Esophagus squamous epithelium (tissue), 5 donors: Measurements from ENCODE around the gene PSMD6. TPM values are rescaled to one million over a fixed set of nuclear protein-coding genes. Genes with fewer than 3 reads are reported as not detected.

ENCODE experiments used
- DNase-seq: peaks from one replicate; lab custom pipeline; 2025; lab: John Stamatoyannopoulos, UW
- H3K27ac ChIP-seq, 4 donors: fragments of 200-600 bp; sonication (generic); one replicate each; pipeline ENCODE4 v1.5.1; 2016 to 2019; ENCODE audit warnings: mild to moderate bottlenecking in 1 of 4
- H3K27me3 ChIP-seq, 4 donors: fragments of 200-600 bp; sonication (generic); 1 replicate in 3 of 4; 2 replicates in 1 of 4; pipeline versions ENCODE4 v1.5.1 to v1.6.0; 2017 to 2021; ENCODE audit warnings: antibody characterized with exemption in 1 of 4
- H3K36me3 ChIP-seq, 3 donors: fragments of 200-600 bp; sonication (generic); one replicate each; pipeline ENCODE4 v1.5.1; 2016 to 2019
- H3K4me1 ChIP-seq, 3 donors: fragments of 200-600 bp; sonication (generic); one replicate each; pipeline ENCODE4 v1.5.1; 2017 to 2019
- H3K4me3 ChIP-seq, 4 donors: fragments of 200-600 bp; sonication (generic); 1 replicate in 3 of 4; 2 replicates in 1 of 4; pipeline ENCODE4 v1.5.1; 2016 to 2019; ENCODE audit warnings: mild to moderate bottlenecking in 2 of 4, moderate library complexity in 1 of 4
- H3K9me3 ChIP-seq, 3 donors: fragments of 200-600 bp; sonication (generic); one replicate each; pipeline ENCODE4 v1.5.1; 2016 to 2019
- POLR2A ChIP-seq, 4 donors: fragments of 450-650 bp; IDR thresholded peaks; one replicate each; pipeline ENCODE4 v1.6.1; 2017; ENCODE audit warnings: antibody characterized with exemption in 4 of 4, mild to moderate bottlenecking in 4 of 4, moderate library complexity in 3 of 4
- WGBS, 2 donors: methylation state at CpG; one replicate each; pipeline ENCODE4 v1.1.5; 2018; 5-methylcytosine and 5-hydroxymethylcytosine counted together
- intact Hi-C: fragments of 100-400 bp; cut with DNase I; formaldehyde crosslinking; loops from one replicate; pipeline ENCODE4 v1.15.0; 2022
- total RNA-seq, 4 donors: library from RNA; depleted of rRNA; stranded (reverse); fragments of >200 nt; gene quantifications; one replicate each; pipeline ENCODE4 v1.1.0, GENCODE V29; 2016
- TF ChIP-seq, protein P1 (sequence below), 6 experiments: fragments of 450-650 bp in 4 of 6; fragments of 200-600 bp in 2 of 6; sonication (generic) in 2 of 6; IDR thresholded peaks; one replicate each; pipeline ENCODE4 v1.5.1; 2016 to 2019; ENCODE audit warnings: antibody characterized with exemption in 6 of 6, mild to moderate bottlenecking in 4 of 6, moderate library complexity in 4 of 6
- donor health status: DM: yes; HTN: yes; CAD: no.

The PSMD6 gene
- total RNA-seq, 4 donors from 2014 or later: 53.1 to 102 (median 81.6) TPM

DNA sequence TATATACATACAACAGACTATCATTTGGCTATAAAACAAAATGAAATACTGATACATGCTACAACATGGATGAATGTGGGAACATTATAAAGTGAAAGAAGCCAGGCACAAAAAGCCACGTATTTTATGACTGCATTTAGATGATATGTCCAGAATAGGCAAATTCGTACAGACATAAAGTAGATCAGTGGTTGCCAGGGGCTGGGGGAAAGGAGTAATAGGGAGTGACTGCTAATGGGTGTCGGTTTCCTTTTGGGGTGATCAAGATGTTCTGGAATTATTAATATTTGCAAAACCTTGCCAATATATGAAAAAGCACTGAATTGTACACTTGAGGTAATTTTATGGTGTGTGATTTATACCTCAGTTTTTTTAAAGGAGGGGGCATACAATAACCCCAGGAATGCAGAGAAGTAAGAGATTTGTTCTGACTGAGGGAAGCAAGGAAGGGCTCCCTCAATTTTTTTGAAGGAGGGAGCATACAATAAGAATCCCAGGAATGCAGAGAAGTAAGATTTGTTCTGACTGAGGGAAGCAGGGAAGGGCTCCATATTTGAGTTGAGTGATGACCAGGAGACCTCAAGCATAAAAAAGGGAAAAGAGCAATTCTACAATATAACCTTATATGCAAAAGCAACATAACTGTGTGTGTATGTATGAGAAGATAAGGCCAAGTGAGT lies 6.2 kb downstream of the PSMD6 start:
- intact Hi-C loops: no loop called here
- no peak overlapping the region for H3K4me3 ChIP-seq
- H3K4me1 ChIP-seq: peaks cover 3 to 18% (median 10%) of the 10 kb centered on the region in 3 donors
- no peak for DNase-seq
- H3K36me3 ChIP-seq: peaks cover 14 to 97% (median 15%) of the 10 kb centered on the region in 3 donors
- H3K27me3 ChIP-seq: no peaks in the 10 kb centered on the region
- no peaks in the 10 kb centered on the region for H3K9me3 ChIP-seq
- 75 to 87% methylated on average over 3 of the region's 3 CpGs for WGBS, 2 donors
- H3K27ac ChIP-seq: no peak overlapping the region
- TF ChIP-seq, protein P1, sequence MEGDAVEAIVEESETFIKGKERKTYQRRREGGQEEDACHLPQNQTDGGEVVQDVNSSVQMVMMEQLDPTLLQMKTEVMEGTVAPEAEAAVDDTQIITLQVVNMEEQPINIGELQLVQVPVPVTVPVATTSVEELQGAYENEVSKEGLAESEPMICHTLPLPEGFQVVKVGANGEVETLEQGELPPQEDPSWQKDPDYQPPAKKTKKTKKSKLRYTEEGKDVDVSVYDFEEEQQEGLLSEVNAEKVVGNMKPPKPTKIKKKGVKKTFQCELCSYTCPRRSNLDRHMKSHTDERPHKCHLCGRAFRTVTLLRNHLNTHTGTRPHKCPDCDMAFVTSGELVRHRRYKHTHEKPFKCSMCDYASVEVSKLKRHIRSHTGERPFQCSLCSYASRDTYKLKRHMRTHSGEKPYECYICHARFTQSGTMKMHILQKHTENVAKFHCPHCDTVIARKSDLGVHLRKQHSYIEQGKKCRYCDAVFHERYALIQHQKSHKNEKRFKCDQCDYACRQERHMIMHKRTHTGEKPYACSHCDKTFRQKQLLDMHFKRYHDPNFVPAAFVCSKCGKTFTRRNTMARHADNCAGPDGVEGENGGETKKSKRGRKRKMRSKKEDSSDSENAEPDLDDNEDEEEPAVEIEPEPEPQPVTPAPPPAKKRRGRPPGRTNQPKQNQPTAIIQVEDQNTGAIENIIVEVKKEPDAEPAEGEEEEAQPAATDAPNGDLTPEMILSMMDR (IDR thresholded peaks at IDR 0.05): no peak
- no peak for TF ChIP-seq POLR2A (IDR thresholded peaks at IDR 0.05)

DNA sequence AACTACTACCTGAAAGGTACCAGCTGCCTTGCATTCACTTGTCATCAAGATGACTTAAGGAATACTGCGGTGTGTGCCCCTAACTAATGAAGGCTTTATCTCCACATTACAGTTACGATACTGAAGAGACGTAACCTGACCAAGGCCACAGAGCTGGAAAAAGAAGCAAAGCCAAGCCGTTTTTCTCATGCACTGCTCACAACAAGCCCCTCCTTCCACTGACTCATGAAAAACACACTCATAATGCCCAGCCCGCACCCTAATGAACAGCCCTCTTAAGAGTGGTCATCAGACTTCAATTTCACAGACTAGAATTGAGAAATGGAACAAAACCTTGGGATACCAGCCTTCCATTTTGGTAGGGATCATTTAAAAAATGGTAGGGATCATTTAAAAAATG lies 11.6 kb downstream of the PSMD6 start:
- H3K27ac ChIP-seq: peak overlapping the region in 1 of 4 donors; percentile 1
- H3K4me1 ChIP-seq: peaks cover 0 to 14% (median 5%) of the 10 kb centered on the region in 3 donors
- intact Hi-C loops: no loop called here
- 69 to 78% methylated on average over 5 of the region's 5 CpGs for WGBS, 2 donors
- H3K36me3 ChIP-seq: peaks cover 12 to 100% (median 30%) of the 10 kb centered on the region in 3 donors
- DNase-seq: no peak
- H3K4me3 ChIP-seq: no peak overlapping the region
- TF ChIP-seq POLR2A (IDR thresholded peaks at IDR 0.05): no peak
- TF ChIP-seq, protein P1 (IDR thresholded peaks at IDR 0.05): no peak
- H3K27me3 ChIP-seq: no peaks in the 10 kb centered on the region
- H3K9me3 ChIP-seq: no peaks in the 10 kb centered on the region

DNA sequence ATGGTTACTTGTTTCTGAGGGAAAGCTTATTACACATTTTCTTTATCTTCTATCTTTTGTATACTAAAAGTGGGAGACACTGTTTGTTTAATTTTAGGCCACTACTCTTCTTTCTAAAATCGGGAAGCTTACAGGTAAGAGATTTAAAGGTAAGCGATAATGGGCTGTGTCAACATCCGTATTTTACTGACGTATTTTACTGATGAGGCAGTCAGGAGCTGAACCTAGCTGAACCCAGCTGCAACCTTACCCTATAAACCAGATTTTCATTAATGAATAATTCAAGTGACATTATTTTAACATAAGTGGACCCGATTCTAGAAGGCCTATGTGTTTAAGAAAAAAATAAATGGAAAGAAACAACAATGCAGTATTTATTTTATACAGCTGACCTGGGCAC lies 13.1 kb downstream of the PSMD6 start:
- intact Hi-C loops: no loop called here
- Histone ChIP-seq H3K36me3 (peaks cover 12 to 100% (median 36%) of the 10 kb centered on the region in 3 donors), H3K27me3 (no peaks in the 10 kb centered on the region), H3K4me3 (no peak overlapping the region), H3K4me1 (peaks cover 0 to 14% (median 5%) of the 10 kb centered on the region in 3 donors), H3K27ac (peak overlapping the region in 1 of 4 donors; percentile 21), H3K9me3 (no peaks in the 10 kb centered on the region)
- WGBS, 2 donors: 82 to 85% methylated on average over 5 of the region's 5 CpGs
- TF ChIP-seq POLR2A (IDR thresholded peaks at IDR 0.05): no peak
- TF ChIP-seq, protein P1 (IDR thresholded peaks at IDR 0.05): no peak
- DNase-seq: no peak

DNA sequence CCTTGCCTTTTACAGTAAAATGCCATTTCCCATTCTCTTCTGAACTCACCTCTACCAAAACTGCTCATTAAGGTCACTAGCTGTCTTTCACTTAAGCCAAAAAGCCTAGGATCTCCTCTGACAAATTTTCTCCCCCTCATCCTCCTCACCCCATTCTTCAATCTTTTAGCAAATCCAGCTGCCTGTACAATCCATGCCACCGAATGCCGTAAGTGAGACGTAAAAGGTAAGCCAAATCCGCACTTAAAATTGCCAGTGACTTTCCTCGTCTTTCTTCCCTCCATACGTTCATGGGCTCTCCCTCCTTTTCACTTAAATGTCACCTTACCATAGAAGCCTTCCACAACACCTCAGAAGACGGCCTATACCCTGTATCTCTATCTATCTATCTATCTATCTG lies 13.8 kb downstream of the PSMD6 start:
- no peaks in the 10 kb centered on the region for H3K9me3 ChIP-seq
- peak overlapping the region in 3 of 4 donors; percentile 21 to 45 (median 26) for H3K27ac ChIP-seq
- peaks cover 11 to 100% (median 36%) of the 10 kb centered on the region in 3 donors for H3K36me3 ChIP-seq
- DNase-seq: no peak
- WGBS, 2 donors: 84 to 91% methylated on average over 7 of the region's 7 CpGs
- intact Hi-C loops: no loop called here
- no peak for TF ChIP-seq POLR2A (IDR thresholded peaks at IDR 0.05)
- TF ChIP-seq, protein P1 (IDR thresholded peaks at IDR 0.05): no peak
- H3K27me3 ChIP-seq: no peaks in the 10 kb centered on the region
- H3K4me3 ChIP-seq: no peak overlapping the region
- H3K4me1 ChIP-seq: peaks cover 0 to 14% (median 5%) of the 10 kb centered on the region in 3 donors
